IMR-90 (cell line): ENCODE results near the gene ALAS1. TPM values are rescaled to one million over a fixed set of nuclear protein-coding genes. Genes with fewer than 3 reads are reported as not detected.

ENCODE experiments used
- ATAC-seq: fragments of 200-7000 bp; cut with Tn5 transposase; 2 replicates; pipeline ENCODE4 v1.9.1; 2020; ENCODE audit warnings: low read depth, mild to moderate bottlenecking, moderate library complexity
- BruUV-seq: library from RNA; stranded (reverse); fragments of 400-500 nt; replicated peaks from 2 replicates; lab custom pipeline; 2021; lab: Mats Ljungman, UMichigan
- CTCF ChIA-PET: fragments of 300-600 bp; formaldehyde crosslinking; extraction: SDS; loops from one replicate; lab custom pipeline; 2021; ENCODE audit warnings: antibody characterized with exemption; lab: Yijun Ruan, JAX
- POLR2A ChIA-PET: fragments of 300-600 bp; sonication (Branson Sonifier 250); formaldehyde crosslinking; loops from one replicate; lab custom pipeline; 2022; ENCODE audit warnings: antibody characterized with exemption; ENCODE audit not compliant: unreplicated experiment; lab: Charles Lee
- DNase-seq: peaks from one replicate; pipeline ENCODE4 v3.0.0; 2013
- H2AFZ ChIP-seq: replicated peaks from 2 replicates; pipeline ENCODE3; 2013; ENCODE audit warnings: low read length, mild to moderate bottlenecking; ENCODE audit not compliant: poor library complexity
- H2AK5ac ChIP-seq: 2 replicates; pipeline ENCODE4 v1.6.1; 2013; ENCODE audit warnings: low read depth, low read length, inconsistent platforms
- H2AK9ac ChIP-seq: replicated peaks from 2 replicates; pipeline ENCODE3; 2013; ENCODE audit warnings: mild to moderate bottlenecking, low read depth, low read length, moderate library complexity; ENCODE audit not compliant: poor library complexity
- H2BK120ac ChIP-seq: 2 replicates; pipeline ENCODE4 v1.6.1; 2013; ENCODE audit warnings: low read depth, low read length, inconsistent platforms
- H2BK15ac ChIP-seq: 3 replicates; pipeline ENCODE4 v1.6.1; 2013; ENCODE audit warnings: low read depth, low read length, inconsistent platforms
- H2BK20ac ChIP-seq: 2 replicates; pipeline ENCODE4 v1.6.1; 2013; ENCODE audit warnings: low read depth, mild to moderate bottlenecking, inconsistent platforms, low read length, moderate library complexity
- H2BK5ac ChIP-seq: 2 replicates; pipeline ENCODE4 v1.6.1; 2013; ENCODE audit warnings: mild to moderate bottlenecking, low read depth, low read length, inconsistent platforms; ENCODE audit not compliant: poor library complexity, severe bottlenecking
- H3K14ac ChIP-seq: replicated peaks from 2 replicates; pipeline ENCODE4 v1.6.1; 2013; ENCODE audit warnings: low read depth, low read length, inconsistent platforms
- H3K18ac ChIP-seq: 2 replicates; pipeline ENCODE4 v1.6.1; 2013; ENCODE audit warnings: low read depth, low read length, control low read depth
- H3K23ac ChIP-seq: 2 replicates; pipeline ENCODE4 v1.6.1; 2013; ENCODE audit warnings: low read depth, low read length, inconsistent platforms
- H3K27ac ChIP-seq: 2 replicates; pipeline ENCODE4 v1.5.1; 2013; ENCODE audit warnings: mild to moderate bottlenecking, control low read depth, low read length; ENCODE audit not compliant: insufficient read depth
- H3K27me3 ChIP-seq: 2 replicates; pipeline ENCODE4 v1.6.1; 2013; ENCODE audit warnings: low read length; ENCODE audit not compliant: control insufficient read depth, insufficient read depth
- H3K36me3 ChIP-seq: 2 replicates; pipeline ENCODE4 v1.6.1; 2013; ENCODE audit warnings: low read length, mixed read lengths; ENCODE audit not compliant: control insufficient read depth, insufficient read depth
- H3K4ac ChIP-seq: 2 replicates; pipeline ENCODE4 v1.6.1; 2013; ENCODE audit warnings: low read depth, low read length, inconsistent platforms
- H3K4me1 ChIP-seq: 2 replicates; pipeline ENCODE4 v1.6.1; 2013; ENCODE audit warnings: low read length, mixed read lengths; ENCODE audit not compliant: control insufficient read depth, insufficient read depth
- H3K4me2 ChIP-seq: 2 replicates; pipeline ENCODE4 v1.6.1; 2013; ENCODE audit warnings: low read depth, mild to moderate bottlenecking, control low read depth, low read length, moderate library complexity
- H3K4me3 ChIP-seq: 2 replicates; pipeline ENCODE4 v1.5.1; 2013; ENCODE audit warnings: low read depth, mild to moderate bottlenecking, control low read depth, low read length, moderate library complexity; ENCODE audit not compliant: insufficient read depth
- H3K56ac ChIP-seq: 2 replicates; pipeline ENCODE4 v1.6.1; 2013; ENCODE audit warnings: low read length, inconsistent platforms; ENCODE audit not compliant: insufficient read depth; ENCODE audit errors: extremely low read depth
- H3K79me1 ChIP-seq, 2 experiments: 2 replicates each; pipeline ENCODE4 v1.6.1; 2013; ENCODE audit warnings: low read length in 2 of 2, inconsistent platforms in 1 of 2, low read depth in 1 of 2
- H3K9ac ChIP-seq: 2 replicates; pipeline ENCODE4 v1.6.1; 2013; ENCODE audit warnings: low read depth, low read length, control low read depth
- H3K9me1 ChIP-seq: 2 replicates; pipeline ENCODE4 v1.6.1; 2013; ENCODE audit warnings: low read length, inconsistent platforms; ENCODE audit not compliant: insufficient read depth
- H3K9me3 ChIP-seq: 2 replicates; pipeline ENCODE4 v1.6.1; 2013; ENCODE audit warnings: low read length; ENCODE audit not compliant: control insufficient read depth, insufficient read depth
- H4K20me1 ChIP-seq: 2 replicates; pipeline ENCODE4 v1.6.1; 2013; ENCODE audit warnings: low read length, inconsistent platforms; ENCODE audit not compliant: insufficient read depth
- H4K5ac ChIP-seq: 2 replicates; pipeline ENCODE4 v1.6.1; 2013; ENCODE audit warnings: mild to moderate bottlenecking, low read depth, low read length, control low read depth
- H4K8ac ChIP-seq, 2 experiments: 2 replicates each; pipeline ENCODE4 v1.6.1; 2013; ENCODE audit warnings: low read depth in 2 of 2, low read length in 2 of 2, control low read depth in 1 of 2, inconsistent platforms in 1 of 2
- H4K91ac ChIP-seq: 2 replicates; pipeline ENCODE4 v1.6.1; 2013; ENCODE audit warnings: low read depth, low read length, inconsistent platforms; ENCODE audit not compliant: insufficient read depth
- CHD1 ChIP-seq: IDR thresholded peaks from 2 replicates; pipeline ENCODE4 v1.6.1; 2012; ENCODE audit warnings: low read depth, low read length, improper control_type of control experiment
- CTCF ChIP-seq: conservative IDR thresholded peaks from 2 replicates; pipeline ENCODE4 v1.5.1; 2012; ENCODE audit warnings: mild to moderate bottlenecking, low read depth, low read length, improper control_type of control experiment
- ELK1 ChIP-seq: fragments of 150-350 bp; IDR thresholded peaks from 2 replicates; pipeline ENCODE4 v1.6.1; 2016; ENCODE audit warnings: low read depth, mild to moderate bottlenecking, low read length, moderate library complexity, borderline replicate concordance
- MAZ ChIP-seq: IDR thresholded peaks from 2 replicates; pipeline ENCODE4 v1.6.1; 2012; ENCODE audit warnings: low read depth, mild to moderate bottlenecking, low read length, improper control_type of control experiment, moderate library complexity, borderline replicate concordance
- NFE2L2 ChIP-seq: fragments of 150-350 bp; IDR thresholded peaks from 2 replicates; pipeline ENCODE4 v1.6.1; 2016; ENCODE audit warnings: low read depth, mild to moderate bottlenecking, low read length
- POLR2A ChIP-seq: IDR thresholded peaks from 2 replicates; pipeline ENCODE4 v1.6.1; 2012; ENCODE audit warnings: mild to moderate bottlenecking, low read depth, low read length
- RAD21 ChIP-seq: IDR thresholded peaks from 2 replicates; pipeline ENCODE4 v1.6.1; 2012; ENCODE audit warnings: low read length, improper control_type of control experiment
- USF2 ChIP-seq: fragments of 150-350 bp; IDR thresholded peaks from 2 replicates; pipeline ENCODE4 v1.6.1; 2017; ENCODE audit warnings: mild to moderate bottlenecking, antibody characterized with exemption, low read length, low read depth
- WGBS, 2 experiments: methylation state at CpG; one replicate each; pipeline versions ENCODE4 v1.1.5 to v1.1.7; 2013; ENCODE audit warnings: missing lambda C conversion rate in 2 of 2; ENCODE audit not compliant: insufficient read length in 1 of 2; ENCODE audit errors: extremely low coverage in 2 of 2; 5-methylcytosine and 5-hydroxymethylcytosine counted together
- dilution Hi-C: fragments of 300-500 bp; cut with HindIII; formaldehyde crosslinking; loops from one replicate; pipeline ENCODE4 v1.14.3; 2018; ENCODE audit warnings: low sequenced_read_pairs; ENCODE audit not compliant: unreplicated experiment
- in situ Hi-C: fragments of 300-500 bp; cut with MboI; formaldehyde crosslinking; loops from 3 replicates; pipeline ENCODE4 v1.14.3; 2019; ENCODE audit warnings: low sequenced_read_pairs, inconsistent platforms, mixed read lengths
- intact Hi-C: fragments of 100-400 bp; cut with micrococcal nuclease; formaldehyde crosslinking; loops from 2 replicates; pipeline ENCODE4 v1.10.0; 2022
- polyA plus RNA-seq, 3 experiments: library from polyadenylated mRNA; depleted of rRNA; stranded (reverse); fragments of >200 nt; gene quantifications; 2 replicates each; pipeline ENCODE4 v1.2.3, GENCODE V29; 2012; ENCODE audit warnings: low replicate concordance in 1 of 3
- total RNA-seq: library from RNA; depleted of rRNA; stranded (reverse); fragments of >200 nt; gene quantifications from 2 replicates; pipeline ENCODE4 v1.2.3, GENCODE V29; 2012

ALAS1 gene
- total and polyA plus RNA-seq, 2 of the 4 experiments (the other 2 are of a cell fraction): 32.8 to 47.2 TPM

GRCh38 chr3:52227117-52227516 is 29.2 kb downstream of the ALAS1 start:
- no peak overlapping the region for H3K18ac ChIP-seq
- H3K9me1 ChIP-seq: no peaks in the 10 kb centered on the region
- no peak overlapping the region for H3K4me3 ChIP-seq
- H3K56ac ChIP-seq: no peak overlapping the region
- DNase-seq (no peak), ATAC-seq (no peak)
- H4K5ac ChIP-seq: no peak overlapping the region
- H4K91ac ChIP-seq: no peak overlapping the region
- intact Hi-C loops: no loop called here
- no peak overlapping the region for H3K27ac ChIP-seq
- H2AK5ac ChIP-seq: no peak overlapping the region
- H2AFZ ChIP-seq: no peak overlapping the region
- peaks cover 39% of the 10 kb centered on the region for H3K36me3 ChIP-seq
- H3K4me2 ChIP-seq: no peak overlapping the region
- H3K27me3 ChIP-seq: no peaks in the 10 kb centered on the region
- H2BK20ac ChIP-seq: no peak overlapping the region
- WGBS, 2 experiments: no CpG with 5 or more reads among the region's 4 CpGs
- POLR2A ChIA-PET: no interaction called here
- peaks cover 5 to 18% of the 10 kb centered on the region in 2 experiments; a peak in 3 of 4 replicates for H3K79me1 ChIP-seq
- TF ChIP-seq MAZ: no peak
- TF ChIP-seq POLR2A: no peak
- no peak for TF ChIP-seq USF2
- no peak for TF ChIP-seq NFE2L2
- no peak for TF ChIP-seq RAD21
- no peak for TF ChIP-seq CHD1
- no peak for TF ChIP-seq ELK1
- no peak for TF ChIP-seq CTCF
- H4K20me1 ChIP-seq: peaks cover 17% of the 10 kb centered on the region
- in situ Hi-C loops: no loop called here
- H2BK120ac ChIP-seq: no peak overlapping the region
- H3K14ac ChIP-seq: no peak overlapping the region
- no peaks in the 10 kb centered on the region for H3K4me1 ChIP-seq
- H3K4ac ChIP-seq: no peak overlapping the region
- H3K9me3 ChIP-seq: no peaks in the 10 kb centered on the region
- H4K8ac ChIP-seq: no peak overlapping the region
- dilution Hi-C loops: no loop called here
- no peak overlapping the region for H2BK5ac ChIP-seq
- BruUV-seq: no TSS peak
- no peak overlapping the region for H3K23ac ChIP-seq
- no peak overlapping the region for H2AK9ac ChIP-seq
- no peak overlapping the region for H2BK15ac ChIP-seq
- CTCF ChIA-PET: no interaction called here
- no peak overlapping the region for H3K9ac ChIP-seq
